Esophagus muscularis mucosa (tissue), 4 donors: ENCODE results near the gene PNP.

Source experiments
- EP300 ChIP-seq: sonication (generic); formaldehyde crosslinking; IDR thresholded peaks from one replicate; pipeline ENCODE4 v1.6.1; 2017; ENCODE audit warnings: antibody characterized with exemption
- POLR2A ChIP-seq: fragments of 450-650 bp; IDR thresholded peaks from one replicate; pipeline ENCODE4 v1.6.1; 2017; ENCODE audit warnings: antibody characterized with exemption, moderate library complexity, mild to moderate bottlenecking, low read depth
- POLR2AphosphoS5 ChIP-seq, 2 donors: sonication (generic); formaldehyde crosslinking; IDR thresholded peaks; one replicate each; pipeline ENCODE4 v1.6.1; 2017; ENCODE audit warnings: antibody characterized with exemption in 2 of 2
- TF ChIP-seq, protein P1 (sequence below), 3 experiments: fragments of 200-600 bp in 2 of 3; fragments of 450-650 bp in 1 of 3; sonication (generic) in 2 of 3; IDR thresholded peaks; one replicate each; pipeline ENCODE4 v1.5.1; 2017 to 2019; ENCODE audit warnings: antibody characterized with exemption in 3 of 3, mild to moderate bottlenecking in 2 of 3, moderate library complexity in 1 of 3

DNA sequence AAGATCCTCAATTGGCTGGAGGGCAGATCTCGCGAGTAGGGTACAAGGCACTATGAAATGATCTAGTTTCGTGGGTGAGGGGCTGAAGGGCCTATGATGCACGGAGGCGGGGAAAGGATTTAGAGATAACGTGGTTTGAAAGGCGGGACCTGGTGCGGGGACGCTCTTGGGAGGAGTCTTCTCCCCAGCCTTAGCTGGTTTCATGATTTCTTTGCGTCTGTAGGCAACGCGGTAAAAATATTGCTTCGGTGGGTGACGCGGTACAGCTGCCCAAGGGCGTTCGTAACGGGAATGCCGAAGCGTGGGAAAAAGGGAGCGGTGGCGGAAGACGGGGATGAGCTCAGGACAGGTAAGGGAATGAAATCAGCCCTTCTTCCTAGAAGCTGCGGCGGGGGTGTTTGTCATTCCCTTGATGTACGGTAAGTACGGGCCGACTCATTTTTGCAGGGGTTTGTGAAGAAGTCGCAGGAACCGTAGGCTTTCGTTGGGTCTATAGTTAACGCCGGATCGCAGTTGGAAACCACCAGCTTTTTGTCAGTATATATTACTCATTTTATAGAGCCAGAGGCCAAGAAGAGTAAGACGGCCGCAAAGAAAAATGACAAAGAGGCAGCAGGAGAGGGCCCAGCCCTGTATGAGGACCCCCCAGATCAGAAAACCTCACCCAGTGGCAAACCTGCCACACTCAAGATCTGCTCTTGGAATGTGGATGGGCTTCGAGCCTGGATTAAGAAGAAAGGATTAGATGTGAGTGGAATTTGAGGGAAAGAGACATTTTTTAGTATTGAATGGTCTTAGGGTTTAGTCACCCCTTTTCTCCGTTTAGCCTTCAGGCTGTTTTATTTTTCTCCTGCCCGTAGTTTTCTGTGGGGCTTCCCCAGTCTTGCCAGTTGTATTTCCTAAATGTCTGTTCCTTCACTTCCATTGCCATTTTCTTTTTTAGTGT is 13.6 kb upstream of the PNP start:
- TF ChIP-seq, protein P1, sequence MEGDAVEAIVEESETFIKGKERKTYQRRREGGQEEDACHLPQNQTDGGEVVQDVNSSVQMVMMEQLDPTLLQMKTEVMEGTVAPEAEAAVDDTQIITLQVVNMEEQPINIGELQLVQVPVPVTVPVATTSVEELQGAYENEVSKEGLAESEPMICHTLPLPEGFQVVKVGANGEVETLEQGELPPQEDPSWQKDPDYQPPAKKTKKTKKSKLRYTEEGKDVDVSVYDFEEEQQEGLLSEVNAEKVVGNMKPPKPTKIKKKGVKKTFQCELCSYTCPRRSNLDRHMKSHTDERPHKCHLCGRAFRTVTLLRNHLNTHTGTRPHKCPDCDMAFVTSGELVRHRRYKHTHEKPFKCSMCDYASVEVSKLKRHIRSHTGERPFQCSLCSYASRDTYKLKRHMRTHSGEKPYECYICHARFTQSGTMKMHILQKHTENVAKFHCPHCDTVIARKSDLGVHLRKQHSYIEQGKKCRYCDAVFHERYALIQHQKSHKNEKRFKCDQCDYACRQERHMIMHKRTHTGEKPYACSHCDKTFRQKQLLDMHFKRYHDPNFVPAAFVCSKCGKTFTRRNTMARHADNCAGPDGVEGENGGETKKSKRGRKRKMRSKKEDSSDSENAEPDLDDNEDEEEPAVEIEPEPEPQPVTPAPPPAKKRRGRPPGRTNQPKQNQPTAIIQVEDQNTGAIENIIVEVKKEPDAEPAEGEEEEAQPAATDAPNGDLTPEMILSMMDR (IDR thresholded peaks at IDR 0.05), result no peak
- TF ChIP-seq POLR2AphosphoS5 (IDR thresholded peaks at IDR 0.05) (no peak), POLR2A (no peak), EP300 (no peak)
